GM13976 (cell line): ENCODE measurements around the gene MAD1L1.

Experiments used
- DNase-seq: peaks from one replicate; pipeline ENCODE4 v3.0.0; 2012; ENCODE audit warnings: low spot score
- CTCF ChIP-seq: IDR thresholded peaks from 2 replicates; pipeline ENCODE4 v1.5.1; 2012; ENCODE audit warnings: borderline replicate concordance, mild to moderate bottlenecking; ENCODE audit not compliant: insufficient read depth; ENCODE audit errors: extremely low read depth, missing control alignments, control extremely low read depth
- in situ Hi-C: fragments of 300-500 bp; cut with MboI; formaldehyde crosslinking; loops from one replicate; pipeline ENCODE4 v1.12.0; 2022; ENCODE audit warnings: low sequenced_read_pairs, mixed read lengths, inconsistent platforms; ENCODE audit not compliant: unreplicated experiment

Gene MAD1L1

DNA sequence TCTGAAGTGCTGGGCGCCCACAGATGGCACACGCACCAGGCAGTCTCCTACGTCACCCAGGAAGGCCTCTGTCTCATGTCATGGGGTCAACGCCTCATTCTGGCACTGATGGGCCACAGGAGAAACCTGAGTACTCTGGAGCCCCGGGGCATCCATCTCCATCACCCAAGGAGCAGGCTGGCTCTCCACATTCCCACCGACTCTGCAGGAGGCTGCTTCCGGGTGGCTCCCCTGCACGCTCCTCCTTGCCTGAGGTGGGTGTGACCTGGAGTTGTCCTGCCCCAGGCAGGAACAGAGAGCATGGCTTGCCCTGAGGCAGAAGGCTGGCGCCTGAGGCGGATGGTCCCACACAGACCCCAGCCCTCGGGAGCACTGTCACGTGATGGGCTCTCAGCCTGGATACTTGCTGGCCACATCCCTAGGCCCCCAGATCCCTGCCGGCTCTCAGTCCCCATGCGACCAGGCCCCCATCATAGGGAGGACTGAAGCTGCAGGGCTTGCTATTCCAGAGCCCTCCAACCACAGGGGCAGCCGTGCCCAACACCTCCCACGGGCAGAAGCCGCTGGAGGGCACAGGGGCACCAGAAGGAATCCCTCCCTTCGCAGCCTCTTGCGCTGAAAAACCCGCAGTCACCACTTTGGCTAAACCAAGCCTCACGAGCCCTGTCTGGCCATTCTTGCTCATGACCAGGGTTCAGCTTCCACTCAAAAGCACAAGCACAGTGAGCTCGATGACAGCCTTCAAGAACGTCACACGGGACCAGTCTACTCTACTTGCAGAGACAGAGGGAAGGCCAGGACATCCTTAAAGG is 80.7 kb downstream of the MAD1L1 start:
- in situ Hi-C loops, result no loop called here
- DNase-seq, result no peak
- TF ChIP-seq CTCF, result no peak

- no peak for TF ChIP-seq CTCF
- in situ Hi-C loops, result no loop called here
- DNase-seq, result no peak
Observed at GRCh38 chr7:2151237-2151636, 81.5 kb downstream of the MAD1L1 start.

DNA sequence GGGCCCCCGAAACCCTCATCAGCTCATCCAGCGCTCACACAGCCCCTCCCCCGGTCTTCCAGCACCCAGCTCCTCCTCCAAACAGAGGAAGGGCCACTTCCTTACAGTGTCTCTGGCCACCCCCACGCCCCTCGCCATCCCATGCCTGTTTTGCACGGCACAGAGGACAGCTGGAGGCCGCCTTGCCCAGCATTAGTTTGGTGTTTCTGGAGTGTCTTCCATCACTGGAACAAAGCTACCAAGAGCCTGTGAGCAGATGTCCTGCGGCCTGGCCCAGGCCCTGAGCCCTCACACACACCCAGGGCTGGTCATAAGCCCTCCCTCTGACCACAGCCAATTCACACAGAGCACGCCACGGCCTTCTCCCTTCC is 82.3 kb downstream of the MAD1L1 start:
- DNase-seq, result no peak
- TF ChIP-seq CTCF, result no peak
- in situ Hi-C loops, result no loop called here

GRCh38 chr7:2149672-2150444 is 82.9 kb downstream of the MAD1L1 start:
- in situ Hi-C loops, result no loop called here
- TF ChIP-seq CTCF, result no peak
- no peak for DNase-seq

GRCh38 chr7:2148814-2149213 is 83.9 kb downstream of the MAD1L1 start:
- in situ Hi-C loops, result no loop called here
- no peak for DNase-seq

GRCh38 chr7:2148189-2148588 is 84.6 kb downstream of the MAD1L1 start:
- no peak for DNase-seq
- no peak for TF ChIP-seq CTCF
- in situ Hi-C loops, result no loop called here

More at GRCh38 chr7:2148814-2149213, 83.9 kb downstream of the MAD1L1 start:
- TF ChIP-seq CTCF, result no peak
